KBM-7 (cell line): ENCODE measurements around the gene FAM228B.
"Not testable (repeated sequence)": the region's sequence is repeated elsewhere in the genome, so short reads cannot be mapped to it uniquely, and the experiment has no call there.

Experiments used
- DNase-seq: peaks from one replicate; pipeline ENCODE4 v3.0.0-alpha.2; 2015
- in situ Hi-C: fragments of 300-500 bp; cut with MboI; formaldehyde crosslinking; loops from 2 replicates; pipeline ENCODE4 v1.14.3; 2020; ENCODE audit warnings: low sequenced_read_pairs, low pct_unique_long_range_greater_than_20kb, mixed read lengths

The FAM228B gene

DNA sequence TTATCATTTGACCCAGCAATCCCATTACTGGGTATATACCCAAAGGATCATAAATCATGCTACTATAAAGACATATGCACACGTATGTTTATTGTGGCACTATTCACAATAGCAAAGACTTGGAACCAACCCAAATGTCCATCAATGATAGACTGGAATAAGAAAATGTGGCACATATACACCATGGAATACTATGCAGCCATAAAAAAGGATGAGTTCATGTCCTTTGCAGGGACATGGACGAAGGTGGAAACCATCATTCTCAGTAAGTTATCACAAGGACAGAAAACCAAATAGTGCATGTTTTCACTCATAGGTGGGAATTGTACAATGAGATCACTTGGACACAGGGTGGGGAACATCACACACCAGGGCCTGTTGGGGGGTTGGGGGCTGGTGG, 22.5 kb upstream of the FAM228B start:
- DNase-seq, in situ Hi-C loops: not testable (repeated sequence)

- no peak for DNase-seq
- in situ Hi-C loops = no loop called here
These were observed 21.3 kb upstream of the FAM228B start for GRCh38 chr2:24101992-24102391.

GRCh38 chr2:24102677-24103076, 20.6 kb upstream of the FAM228B start:
- no peak for DNase-seq
- in situ Hi-C loops = no loop called here

GRCh38 chr2:24104110-24104650, 19.1 kb upstream of the FAM228B start:
- in situ Hi-C loops = no loop called here
- DNase-seq = no peak

DNA sequence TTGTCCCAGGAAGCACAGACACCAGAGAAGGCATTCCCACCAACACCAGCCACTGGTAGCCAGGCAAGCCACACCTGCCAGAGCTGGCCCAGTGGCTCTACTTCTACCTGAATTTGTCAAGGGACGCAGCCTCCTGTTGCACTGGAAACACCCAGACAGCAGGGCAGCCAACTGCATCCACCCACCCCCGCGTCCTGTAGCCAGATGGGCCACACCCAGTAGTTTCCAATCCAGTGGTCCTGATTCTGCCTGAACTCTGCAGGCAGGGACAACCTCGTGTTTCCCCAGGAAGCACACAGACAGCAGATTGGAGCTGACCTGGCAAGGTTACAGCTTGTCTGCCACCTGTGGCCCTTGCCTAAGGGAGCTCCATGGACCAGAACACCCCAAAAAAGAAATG, 18.4 kb upstream of the FAM228B start:
- in situ Hi-C loops = no loop called here
- DNase-seq = no peak

- no peak for DNase-seq
- in situ Hi-C loops = no loop called here
These were observed 17.5 kb upstream of the FAM228B start for GRCh38 chr2:24105816-24106215.

GRCh38 chr2:24106786-24107185, 16.5 kb upstream of the FAM228B start:
- DNase-seq = no peak
- in situ Hi-C loops = no loop called here

- in situ Hi-C loops = no loop called here
- no peak for DNase-seq
These were observed 15.9 kb upstream of the FAM228B start for GRCh38 chr2:24107336-24107735.

DNA sequence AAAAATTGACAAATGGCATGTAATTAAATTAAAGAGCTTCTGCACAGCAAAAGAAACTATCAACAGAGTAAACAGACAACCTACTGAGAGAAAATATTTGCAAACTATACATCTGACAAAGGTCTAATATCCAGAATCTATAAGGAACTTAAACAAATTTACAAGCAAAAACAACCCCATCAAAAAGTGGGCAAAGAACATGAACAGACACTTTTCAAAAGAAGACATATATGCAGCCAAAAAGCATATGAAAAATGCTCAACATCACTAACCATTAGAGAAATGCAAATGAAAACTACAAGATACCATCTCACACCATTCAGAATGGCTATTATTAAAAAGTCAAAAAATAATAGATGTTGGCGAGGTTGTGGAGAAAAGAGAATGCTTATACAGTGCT, 13.8 kb upstream of the FAM228B start:
- in situ Hi-C loops, DNase-seq: not testable (repeated sequence)

DNA sequence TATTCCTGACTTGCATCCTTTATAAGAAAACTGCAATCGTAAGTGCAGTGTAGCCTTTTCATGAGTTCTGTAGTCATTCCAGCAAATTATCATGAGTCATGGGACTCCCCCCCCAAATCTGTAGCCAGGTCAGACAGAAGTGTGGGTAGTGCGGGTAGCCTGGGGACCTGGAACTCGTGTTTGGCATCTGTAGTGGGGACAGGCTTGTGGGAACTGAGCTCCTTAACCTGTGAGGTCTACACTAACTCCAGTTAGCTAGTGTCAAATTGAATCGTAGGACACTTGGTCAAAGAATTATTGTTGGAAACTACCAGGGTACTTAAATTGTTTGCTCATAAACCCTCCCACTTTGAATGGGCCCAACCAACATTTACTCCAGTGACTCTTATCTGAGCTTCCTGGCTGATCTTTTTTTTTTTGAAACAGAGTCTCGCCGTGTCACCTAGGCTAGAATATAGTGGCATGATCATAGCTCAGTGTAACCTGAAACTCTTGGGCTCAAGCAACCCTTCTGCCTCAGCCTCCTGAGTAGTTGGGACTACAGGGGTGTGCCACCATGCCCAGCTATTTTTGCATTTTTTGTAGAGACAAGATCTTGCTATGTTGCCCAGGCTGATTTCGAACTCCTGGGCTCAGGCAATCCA, 12.5 kb upstream of the FAM228B start:
- in situ Hi-C loops = no loop called here
- DNase-seq = no peak

GRCh38 chr2:24111407-24111901, 11.8 kb upstream of the FAM228B start:
- in situ Hi-C loops = no loop called here
- no peak for DNase-seq

GRCh38 chr2:24115057-24115456, 8.2 kb upstream of the FAM228B start:
- in situ Hi-C loops = no loop called here
- DNase-seq = no peak

DNA sequence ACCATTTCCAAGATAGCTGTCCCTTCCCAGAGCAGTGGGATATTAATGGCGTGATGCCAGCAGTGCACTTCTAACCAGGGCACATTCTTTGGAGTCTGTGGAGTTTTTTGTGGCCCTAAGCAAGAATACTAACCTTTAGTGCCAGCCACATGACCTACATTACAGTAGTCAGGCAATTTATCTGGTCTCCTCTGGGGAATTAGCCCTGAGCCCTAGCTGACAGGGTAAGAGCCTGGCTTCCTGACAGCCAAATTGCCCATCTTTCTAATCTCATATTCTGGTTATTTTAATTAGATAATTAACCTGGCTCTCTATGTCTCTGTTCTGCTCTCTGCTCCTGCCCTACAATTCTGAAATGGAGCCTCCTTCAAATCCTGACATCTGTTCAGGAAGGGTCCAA, 5.4 kb upstream of the FAM228B start:
- in situ Hi-C loops = no loop called here
- DNase-seq = no peak

DNA sequence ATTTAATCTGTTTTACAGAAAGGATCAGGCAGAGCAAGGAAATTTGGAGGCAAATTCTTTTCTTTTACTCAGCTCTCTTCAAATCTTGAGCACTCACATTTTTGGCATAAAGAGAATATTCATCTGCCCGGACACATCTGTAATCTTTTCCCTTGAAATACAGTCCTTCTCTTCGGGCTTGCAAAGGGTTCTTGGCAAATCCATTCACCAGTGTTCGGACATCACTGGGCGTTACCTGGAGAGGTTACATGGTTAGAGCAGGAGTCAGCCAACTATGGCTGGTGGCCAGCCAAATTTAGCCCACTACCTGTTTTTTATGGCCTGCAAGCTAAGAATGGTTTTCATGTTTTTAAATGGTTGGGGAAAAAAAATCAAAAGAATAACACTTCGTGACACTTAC, 2.2 kb upstream of the FAM228B start:
- no peak for DNase-seq

GRCh38 chr2:24121469-24121868, 1.8 kb upstream of the FAM228B start:
- no peak for DNase-seq
- in situ Hi-C loops = no loop called here

More for the DNA sequence above, 2.2 kb upstream of the FAM228B start:
- in situ Hi-C loops = no loop called here

DNA sequence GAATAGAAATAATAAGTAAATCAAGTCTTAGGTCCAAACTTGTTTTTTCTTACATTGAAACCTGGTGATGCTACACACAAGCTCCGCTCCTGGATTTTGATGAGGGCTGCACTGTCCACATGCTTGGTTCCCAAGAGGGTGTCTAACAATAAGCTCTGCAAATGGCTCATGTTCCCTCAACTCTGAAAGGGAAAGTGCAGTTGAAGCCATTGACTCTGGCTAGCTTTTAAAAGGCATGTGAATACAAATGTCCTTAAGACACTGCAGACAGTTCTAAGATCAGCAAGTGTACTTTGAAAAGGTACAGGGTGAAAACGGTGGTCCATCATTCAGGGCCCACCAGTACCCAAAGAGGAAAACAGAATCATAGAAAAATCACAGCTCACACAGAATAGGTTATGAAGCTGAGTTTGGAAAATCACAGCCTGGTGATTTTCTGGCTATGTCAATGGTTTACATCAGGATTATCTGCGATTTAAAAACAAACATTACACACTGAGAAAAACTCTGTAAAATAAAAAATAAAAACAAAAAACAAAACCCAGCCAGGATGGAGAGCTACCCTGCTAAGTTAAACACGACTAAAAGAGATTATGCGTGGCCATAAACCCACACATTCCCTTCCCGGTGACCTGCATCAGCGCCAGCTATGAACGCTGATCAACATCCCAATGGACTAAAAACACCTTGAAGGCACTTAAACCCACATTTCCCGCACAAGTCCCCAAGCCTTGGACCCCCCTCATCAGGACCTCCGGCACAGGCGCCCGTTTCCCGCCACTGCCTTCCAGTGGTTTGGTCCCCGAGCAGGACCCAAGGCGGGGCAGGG, 689 bp upstream of the FAM228B start:
- DNase-seq = no peak
- in situ Hi-C loops = no loop called here

DNA sequence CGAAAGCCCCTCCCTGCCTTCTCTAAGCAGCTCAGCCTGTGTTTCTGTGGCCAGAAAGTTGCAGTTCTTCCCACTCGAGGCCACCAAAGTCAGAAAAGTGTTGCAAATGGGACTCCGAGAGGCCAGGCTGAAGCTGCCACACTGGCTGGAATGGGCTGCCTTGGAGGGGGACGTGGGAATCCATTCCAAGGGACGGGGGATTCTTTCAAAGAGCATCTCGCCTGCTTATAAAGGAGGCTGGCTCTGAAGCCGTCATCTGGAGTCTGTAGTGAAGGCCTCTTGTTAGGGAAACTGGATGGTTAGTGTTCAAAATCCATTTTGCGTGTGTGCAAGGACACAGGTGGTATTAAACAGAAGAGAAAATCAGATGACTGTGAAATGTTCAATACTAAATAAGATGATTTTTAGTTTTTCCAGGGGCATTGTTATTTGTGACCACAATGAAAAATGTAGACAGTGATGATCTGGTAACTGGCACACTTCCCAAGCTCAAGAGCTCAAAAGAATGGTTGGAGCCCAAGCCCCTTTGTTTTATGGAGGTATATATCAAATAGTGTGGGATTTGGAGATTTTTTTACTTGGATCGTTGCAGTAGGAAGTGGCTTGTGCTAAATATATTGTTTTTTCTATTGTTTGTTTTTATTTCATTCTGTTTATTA, 782 bp downstream of the FAM228B start:
- no peak for DNase-seq
- in situ Hi-C loops = no loop called here

- in situ Hi-C loops = no loop called here
- DNase-seq = no peak
These were observed 2.7 kb downstream of the FAM228B start for GRCh38 chr2:24125956-24126355.

DNA sequence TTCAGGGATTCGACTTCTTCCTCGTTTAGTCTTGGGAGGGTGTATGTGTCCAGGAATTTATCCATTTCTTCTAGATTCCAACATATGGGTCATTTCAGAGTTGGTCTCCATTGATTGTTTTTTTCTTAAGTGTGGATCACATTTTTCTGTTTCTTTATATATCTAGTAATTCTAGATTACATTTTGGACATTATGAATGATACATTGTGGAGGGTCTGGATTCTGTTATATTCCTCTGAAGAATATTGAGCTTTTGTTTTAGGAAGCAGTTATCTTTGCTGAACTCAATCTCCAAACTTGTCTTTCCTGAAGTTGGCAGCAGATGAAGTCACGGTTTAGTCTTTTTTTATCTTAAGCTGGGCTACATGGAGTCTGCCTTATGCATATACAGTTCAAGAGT, 9.3 kb downstream of the FAM228B start:
- no peak for DNase-seq

GRCh38 chr2:24140305-24140704, 17.0 kb downstream of the FAM228B start:
- DNase-seq, in situ Hi-C loops: not testable (repeated sequence)

More for the DNA sequence above, 9.3 kb downstream of the FAM228B start:
- in situ Hi-C loops = no loop called here
